H1 (cell line): ENCODE results near the gene STRIP2.

Experiments used
- GABPA ChIP-seq: IDR thresholded peaks from 2 replicates; pipeline ENCODE4 v1.6.1; 2011; ENCODE audit warnings: mild to moderate bottlenecking, low read length, moderate library complexity, borderline replicate concordance; ENCODE audit not compliant: insufficient read depth
- JUND ChIP-seq: IDR thresholded peaks from 2 replicates; pipeline ENCODE4 v1.6.1; 2011; ENCODE audit warnings: mild to moderate bottlenecking, improper control_type of control experiment, low read length
- PHF8 ChIP-seq: fragments of 200-600 bp; sonication (generic); conservative IDR thresholded peaks from 2 replicates; pipeline ENCODE4 v1.7.1; 2012; ENCODE audit warnings: low read depth, mild to moderate bottlenecking, inconsistent platforms, low read length, moderate library complexity
- POLR2A ChIP-seq, 2 experiments: IDR thresholded peaks; 1 replicate in 1 of 2; 2 replicates in 1 of 2; pipeline ENCODE4 v1.6.1; 2011; ENCODE audit warnings: low read depth in 2 of 2, low read length in 2 of 2, mild to moderate bottlenecking in 2 of 2; ENCODE audit errors: control extremely low read depth in 1 of 2
- RAD21 ChIP-seq, 2 experiments: IDR thresholded peaks in 1 of 2; conservative IDR thresholded peaks in 1 of 2; 2 replicates each; pipeline ENCODE4 v1.6.1; 2011; ENCODE audit warnings: low read depth in 2 of 2, low read length in 2 of 2, improper control_type of control experiment in 1 of 2, inconsistent platforms in 1 of 2, mild to moderate bottlenecking in 1 of 2, moderate library complexity in 1 of 2
- SP1 ChIP-seq: IDR thresholded peaks from 2 replicates; pipeline ENCODE4 v1.6.1; 2011; ENCODE audit warnings: low read depth, low read length
- SP2 ChIP-seq: IDR thresholded peaks from 2 replicates; pipeline ENCODE4 v1.6.1; 2012; ENCODE audit warnings: mild to moderate bottlenecking, low read length, inconsistent platforms
- SUZ12 ChIP-seq: fragments of 200-600 bp; sonication (generic); IDR thresholded peaks from 2 replicates; pipeline ENCODE4 v1.6.1; 2012; ENCODE audit warnings: mild to moderate bottlenecking, inconsistent platforms, low read length, moderate library complexity, mixed read lengths
- TEAD4 ChIP-seq: IDR thresholded peaks from 2 replicates; pipeline ENCODE4 v1.6.1; 2012; ENCODE audit warnings: low read depth, low read length, inconsistent platforms, mixed read lengths
- TF ChIP-seq, protein P1 (sequence below), 3 experiments: IDR thresholded peaks; 1 replicate in 2 of 3; 2 replicates in 1 of 3; pipeline versions ENCODE4 v1.5.1 to v1.6.1; 2011; ENCODE audit warnings: low read length in 3 of 3, mild to moderate bottlenecking in 3 of 3, inconsistent platforms in 2 of 3, low read depth in 1 of 3, moderate library complexity in 1 of 3; ENCODE audit not compliant: insufficient read depth in 1 of 3; ENCODE audit errors: control extremely low read depth in 1 of 3
- TF ChIP-seq, protein P2 (sequence below): IDR thresholded peaks from 2 replicates; pipeline ENCODE4 v1.6.1; 2012; ENCODE audit warnings: low read length, inconsistent platforms

DNA sequence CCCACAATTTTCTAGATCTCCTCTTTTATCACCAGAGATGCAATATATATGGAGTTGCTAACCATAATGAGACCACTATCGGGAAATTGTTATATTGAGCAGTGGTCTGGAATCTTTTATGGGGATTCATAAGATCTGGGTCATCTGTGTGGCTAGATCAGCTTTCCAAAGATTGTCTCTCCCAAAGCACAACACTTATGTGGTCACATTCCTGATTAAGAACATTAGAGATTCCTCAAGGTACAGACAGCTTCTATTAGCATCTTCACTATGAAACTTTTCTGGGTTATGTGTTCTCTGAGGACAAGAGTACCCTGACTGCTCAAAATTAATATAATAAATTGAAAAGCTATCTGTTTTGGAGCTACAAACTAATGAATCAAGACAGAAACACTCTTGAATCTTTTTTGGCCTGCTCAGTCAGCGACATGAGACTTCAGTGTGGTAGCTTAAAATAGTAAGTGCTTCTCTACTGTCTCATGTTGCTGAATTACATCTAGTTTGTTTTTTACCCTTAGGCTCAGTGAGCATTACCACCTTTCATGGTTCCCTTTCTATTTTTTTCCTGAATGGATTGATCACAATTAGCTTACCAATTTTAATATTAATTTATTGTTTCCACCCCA is 42.6 kb upstream of the STRIP2 start:
- TF ChIP-seq SP2 (no peak), TEAD4 (no peak), POLR2A (IDR thresholded peaks at IDR 0.05; ENCODE audit: control extremely low read depth in 1 of 2, low read depth in 2 of 2, low read length in 2 of 2) (no peak), SP1 (no peak), RAD21 (IDR thresholded peaks at IDR 0.05 in 1 of 2, conservative IDR thresholded peaks at IDR 0.05 in 1 of 2; ENCODE audit: low read depth in 2 of 2, low read length in 2 of 2) (no peak), PHF8 (no peak), SUZ12 (no peak), GABPA (no peak), JUND (no peak)
- TF ChIP-seq, protein P1, sequence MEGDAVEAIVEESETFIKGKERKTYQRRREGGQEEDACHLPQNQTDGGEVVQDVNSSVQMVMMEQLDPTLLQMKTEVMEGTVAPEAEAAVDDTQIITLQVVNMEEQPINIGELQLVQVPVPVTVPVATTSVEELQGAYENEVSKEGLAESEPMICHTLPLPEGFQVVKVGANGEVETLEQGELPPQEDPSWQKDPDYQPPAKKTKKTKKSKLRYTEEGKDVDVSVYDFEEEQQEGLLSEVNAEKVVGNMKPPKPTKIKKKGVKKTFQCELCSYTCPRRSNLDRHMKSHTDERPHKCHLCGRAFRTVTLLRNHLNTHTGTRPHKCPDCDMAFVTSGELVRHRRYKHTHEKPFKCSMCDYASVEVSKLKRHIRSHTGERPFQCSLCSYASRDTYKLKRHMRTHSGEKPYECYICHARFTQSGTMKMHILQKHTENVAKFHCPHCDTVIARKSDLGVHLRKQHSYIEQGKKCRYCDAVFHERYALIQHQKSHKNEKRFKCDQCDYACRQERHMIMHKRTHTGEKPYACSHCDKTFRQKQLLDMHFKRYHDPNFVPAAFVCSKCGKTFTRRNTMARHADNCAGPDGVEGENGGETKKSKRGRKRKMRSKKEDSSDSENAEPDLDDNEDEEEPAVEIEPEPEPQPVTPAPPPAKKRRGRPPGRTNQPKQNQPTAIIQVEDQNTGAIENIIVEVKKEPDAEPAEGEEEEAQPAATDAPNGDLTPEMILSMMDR (IDR thresholded peaks at IDR 0.05; ENCODE audit: control extremely low read depth in 1 of 3, insufficient read depth in 1 of 3, low read depth in 1 of 3, low read length in 3 of 3): no peak
- TF ChIP-seq, protein P2, sequence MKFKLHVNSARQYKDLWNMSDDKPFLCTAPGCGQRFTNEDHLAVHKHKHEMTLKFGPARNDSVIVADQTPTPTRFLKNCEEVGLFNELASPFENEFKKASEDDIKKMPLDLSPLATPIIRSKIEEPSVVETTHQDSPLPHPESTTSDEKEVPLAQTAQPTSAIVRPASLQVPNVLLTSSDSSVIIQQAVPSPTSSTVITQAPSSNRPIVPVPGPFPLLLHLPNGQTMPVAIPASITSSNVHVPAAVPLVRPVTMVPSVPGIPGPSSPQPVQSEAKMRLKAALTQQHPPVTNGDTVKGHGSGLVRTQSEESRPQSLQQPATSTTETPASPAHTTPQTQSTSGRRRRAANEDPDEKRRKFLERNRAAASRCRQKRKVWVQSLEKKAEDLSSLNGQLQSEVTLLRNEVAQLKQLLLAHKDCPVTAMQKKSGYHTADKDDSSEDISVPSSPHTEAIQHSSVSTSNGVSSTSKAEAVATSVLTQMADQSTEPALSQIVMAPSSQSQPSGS: no peak
